Measurements from ENCODE around the gene UBL4A. TPM values are rescaled to one million over a fixed set of nuclear protein-coding genes. Genes with fewer than 3 reads are reported as not detected.

UBL4A gene
- total and polyA plus RNA-seq, 9 of the 15 experiments (the other 6 are each of a cell fraction or from before 2014, with no cell fraction given): 15.2 to 140 (median 100) TPM

GRCh38 chrX:154458116-154458953, 28.1 kb downstream of the UBL4A start, which contains the start of gene PLXNA3 (continued):
- TF ChIP-seq, protein P1, sequence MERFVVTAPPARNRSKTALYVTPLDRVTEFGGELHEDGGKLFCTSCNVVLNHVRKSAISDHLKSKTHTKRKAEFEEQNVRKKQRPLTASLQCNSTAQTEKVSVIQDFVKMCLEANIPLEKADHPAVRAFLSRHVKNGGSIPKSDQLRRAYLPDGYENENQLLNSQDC (CRISPR knock-in tag; IDR thresholded peaks at IDR 0.05): no peak
- TF ChIP-seq NCOA2 (IDR thresholded peaks at IDR 0.05; ENCODE audit: partially characterized antibody in 2 of 2) (no peak), CXXC5 (CRISPR knock-in tag; IDR thresholded peaks at IDR 0.05) (peak; percentile 77), EHMT2 (IDR thresholded peaks at IDR 0.05) (no peak), ZBTB17 (CRISPR knock-in tag; IDR thresholded peaks at IDR 0.05) (no peak), ZNF347 (CRISPR knock-in tag; IDR thresholded peaks at IDR 0.05; ENCODE audit: low read depth) (no peak), SMAD4 (CRISPR knock-in tag; conservative IDR thresholded peaks at IDR 0.05) (peak; percentile 5), HLTF (IDR thresholded peaks at IDR 0.05) (no peak), ZNF766 (CRISPR knock-in tag; conservative IDR thresholded peaks at IDR 0.05) (peak; percentile 59; the same call in 1 of the 2 replicates), CSDE1 (IDR thresholded peaks at IDR 0.05) (no peak), ZNF121 (CRISPR knock-in tag; conservative IDR thresholded peaks at IDR 0.05) (no peak), BMI1 (IDR thresholded peaks at IDR 0.05; ENCODE audit: low read length) (no peak), TBP (optimal IDR thresholded peaks at IDR 0.05; ENCODE audit: low read depth, low read length) (peak; percentile 94), GATA2 (CRISPR knock-in tag; IDR thresholded peaks at IDR 0.05) (no peak), CTCFL (IDR thresholded peaks at IDR 0.05; ENCODE audit: borderline replicate concordance, insufficient read depth, low read depth, low read length, poor library complexity, severe bottlenecking) (no peak), ZNF695 (CRISPR knock-in tag; IDR thresholded peaks at IDR 0.05) (no peak), ZNF511 (CRISPR knock-in tag; IDR thresholded peaks at IDR 0.05) (no peak), ETS1 (conservative IDR thresholded peaks at IDR 0.05; ENCODE audit: control insufficient read depth, low read depth, low read length) (peak; percentile 60; the same call in 1 of the 2 replicates), HNRNPH1 (optimal IDR thresholded peaks at IDR 0.05; ENCODE audit: low read depth, low read length) (no peak), NBN (IDR thresholded peaks at IDR 0.05; ENCODE audit: low read depth) (no peak)
- TF ChIP-seq, protein P2, sequence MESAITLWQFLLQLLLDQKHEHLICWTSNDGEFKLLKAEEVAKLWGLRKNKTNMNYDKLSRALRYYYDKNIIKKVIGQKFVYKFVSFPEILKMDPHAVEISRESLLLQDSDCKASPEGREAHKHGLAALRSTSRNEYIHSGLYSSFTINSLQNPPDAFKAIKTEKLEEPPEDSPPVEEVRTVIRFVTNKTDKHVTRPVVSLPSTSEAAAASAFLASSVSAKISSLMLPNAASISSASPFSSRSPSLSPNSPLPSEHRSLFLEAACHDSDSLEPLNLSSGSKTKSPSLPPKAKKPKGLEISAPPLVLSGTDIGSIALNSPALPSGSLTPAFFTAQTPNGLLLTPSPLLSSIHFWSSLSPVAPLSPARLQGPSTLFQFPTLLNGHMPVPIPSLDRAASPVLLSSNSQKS (CRISPR knock-in tag; IDR thresholded peaks at IDR 0.05): no peak
- TF ChIP-seq, protein P3, sequence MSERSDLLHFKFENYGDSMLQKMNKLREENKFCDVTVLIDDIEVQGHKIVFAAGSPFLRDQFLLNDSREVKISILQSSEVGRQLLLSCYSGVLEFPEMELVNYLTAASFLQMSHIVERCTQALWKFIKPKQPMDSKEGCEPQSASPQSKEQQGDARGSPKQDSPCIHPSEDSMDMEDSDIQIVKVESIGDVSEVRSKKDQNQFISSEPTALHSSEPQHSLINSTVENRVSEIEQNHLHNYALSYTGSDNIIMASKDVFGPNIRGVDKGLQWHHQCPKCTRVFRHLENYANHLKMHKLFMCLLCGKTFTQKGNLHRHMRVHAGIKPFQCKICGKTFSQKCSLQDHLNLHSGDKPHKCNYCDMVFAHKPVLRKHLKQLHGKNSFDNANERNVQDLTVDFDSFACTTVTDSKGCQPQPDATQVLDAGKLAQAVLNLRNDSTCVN (CRISPR knock-in tag; IDR thresholded peaks at IDR 0.05): no peak
